ENCODE measurements around the gene IFTAP.
A peak's percentile ranks its signal among the peaks of the same experiment; 100 is the strongest.
"Not testable (repeated sequence)": the region's sequence is repeated elsewhere in the genome, so short reads cannot be mapped to it uniquely, and the experiment has no call there.

The IFTAP gene
- total RNA-seq: 0.13 to 1.6 (median 0.87) reads per million in 9 experiments

GRCh38 chr11:36594316-36594989, at the start of gene IFTAP:
TSS of gene IFTAP (plus strand) at chr11:36594502. CDS start at chr11:36610104, 15,602 bp downstream.
- no peak for DNase-seq
- Mint-ChIP-seq H3K4me1 (ENCODE audit: low read depth in 2 of 2) (peaks cover 6 to 7% of the 10 kb centered on the region in 2 donors), H3K27me3 (peaks cover 48 to 53% of the 10 kb centered on the region in 2 donors), H3K36me3 (ENCODE audit: insufficient read depth) (no peaks in the 10 kb centered on the region), H3K4me3 (peak within 1 kb of the TSS; percentile 84), H3K9me3 (no peaks in the 10 kb centered on the region), H3K27ac (peak within 1 kb of the TSS in 1 of 2 donors; percentile 29)
- peak; percentile 66 for ATAC-seq (replicated peaks)

DNA sequence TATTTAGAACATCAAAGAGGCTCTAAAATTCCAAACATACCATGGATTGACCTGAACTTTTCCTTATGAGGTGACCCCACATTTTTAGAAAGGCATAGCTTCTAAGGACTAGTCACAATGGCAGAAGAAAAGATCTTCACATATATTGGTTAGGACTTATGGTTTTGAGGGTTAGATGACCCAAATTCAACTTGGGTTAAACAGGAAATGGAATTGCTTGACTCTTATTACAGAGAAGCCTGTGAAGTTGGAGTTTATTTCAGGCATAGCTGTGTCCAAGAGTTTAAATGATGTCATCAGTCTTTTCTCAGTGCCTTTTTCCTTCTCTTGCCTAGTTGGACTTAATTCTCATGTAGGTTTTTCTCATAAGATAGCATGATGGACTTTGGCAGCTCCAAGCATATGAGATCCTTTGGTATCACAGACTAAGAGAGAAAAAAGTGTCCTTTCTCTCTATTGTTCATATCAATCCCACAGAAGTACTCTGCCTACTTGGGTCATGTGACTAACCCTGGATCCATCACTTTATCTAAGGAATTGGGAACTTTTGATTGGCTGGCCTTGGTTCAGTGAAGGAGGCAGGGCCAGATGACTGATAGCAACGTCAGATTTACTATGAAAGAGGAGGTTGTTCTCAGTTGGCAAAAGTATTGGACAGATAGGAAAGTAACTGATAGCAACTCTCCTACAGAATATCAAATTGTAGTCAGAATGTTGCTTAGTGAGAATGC, 43.8 kb upstream of the IFTAP start:
- Mint-ChIP-seq H3K4me1 (ENCODE audit: low read depth in 2 of 2) (peaks cover 10 to 15% of the 10 kb centered on the region in 2 donors), H3K27me3 (peaks cover 14 to 20% of the 10 kb centered on the region in 2 donors), H3K9me3 (no peaks in the 10 kb centered on the region), H3K27ac (peak overlapping the region in 1 of 2 donors; percentile 17), H3K36me3 (ENCODE audit: insufficient read depth) (no peaks in the 10 kb centered on the region), H3K4me3 (peak overlapping the region in 1 of 2 donors; percentile 33)
- DNase-seq: no peak
- peak; percentile 66 for ATAC-seq (replicated peaks)

- not testable (repeated sequence) for H3K4me3 Mint-ChIP-seq; H3K36me3 Mint-ChIP-seq (ENCODE audit: insufficient read depth); H3K27me3 Mint-ChIP-seq; ATAC-seq (replicated peaks); DNase-seq; H3K9me3 Mint-ChIP-seq
- Mint-ChIP-seq H3K4me1 (ENCODE audit: low read depth in 2 of 2) (peaks cover 12 to 31% of the 10 kb centered on the region in 2 donors), H3K27ac (peak overlapping the region; percentile 56 to 83)
Observed at GRCh38 chr11:36557390-36557789, 36.9 kb upstream of the IFTAP start.

DNA sequence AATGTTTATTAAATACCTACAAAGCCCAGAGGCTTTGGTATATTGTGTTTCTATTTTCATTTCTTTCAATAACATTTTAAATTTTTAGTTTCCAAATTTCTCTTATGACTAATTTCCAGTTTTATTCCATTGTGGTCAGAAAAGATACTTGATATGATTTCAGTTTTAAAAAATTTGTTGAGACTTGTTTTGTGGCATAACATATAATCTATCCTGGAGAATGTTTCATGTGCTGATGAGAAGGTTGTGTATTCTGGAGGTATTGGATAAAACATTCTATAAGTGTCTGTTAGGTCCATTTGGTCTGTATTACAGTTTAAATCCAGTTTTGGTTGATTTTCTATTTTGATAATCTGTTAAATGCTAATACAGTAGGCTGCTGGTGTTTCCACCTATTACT, 36.3 kb upstream of the IFTAP start:
- Mint-ChIP-seq H3K36me3 (ENCODE audit: insufficient read depth) (peaks cover 2% of the 10 kb centered on the region), H3K27ac (peak overlapping the region; percentile 56 to 83), H3K9me3 (no peaks in the 10 kb centered on the region), H3K27me3 (no peaks in the 10 kb centered on the region), H3K4me1 (ENCODE audit: low read depth in 2 of 2) (peaks cover 12 to 31% of the 10 kb centered on the region in 2 donors), H3K4me3 (peak overlapping the region; percentile 49 to 66)
- no peak for DNase-seq
- ATAC-seq (replicated peaks): no peak

DNA sequence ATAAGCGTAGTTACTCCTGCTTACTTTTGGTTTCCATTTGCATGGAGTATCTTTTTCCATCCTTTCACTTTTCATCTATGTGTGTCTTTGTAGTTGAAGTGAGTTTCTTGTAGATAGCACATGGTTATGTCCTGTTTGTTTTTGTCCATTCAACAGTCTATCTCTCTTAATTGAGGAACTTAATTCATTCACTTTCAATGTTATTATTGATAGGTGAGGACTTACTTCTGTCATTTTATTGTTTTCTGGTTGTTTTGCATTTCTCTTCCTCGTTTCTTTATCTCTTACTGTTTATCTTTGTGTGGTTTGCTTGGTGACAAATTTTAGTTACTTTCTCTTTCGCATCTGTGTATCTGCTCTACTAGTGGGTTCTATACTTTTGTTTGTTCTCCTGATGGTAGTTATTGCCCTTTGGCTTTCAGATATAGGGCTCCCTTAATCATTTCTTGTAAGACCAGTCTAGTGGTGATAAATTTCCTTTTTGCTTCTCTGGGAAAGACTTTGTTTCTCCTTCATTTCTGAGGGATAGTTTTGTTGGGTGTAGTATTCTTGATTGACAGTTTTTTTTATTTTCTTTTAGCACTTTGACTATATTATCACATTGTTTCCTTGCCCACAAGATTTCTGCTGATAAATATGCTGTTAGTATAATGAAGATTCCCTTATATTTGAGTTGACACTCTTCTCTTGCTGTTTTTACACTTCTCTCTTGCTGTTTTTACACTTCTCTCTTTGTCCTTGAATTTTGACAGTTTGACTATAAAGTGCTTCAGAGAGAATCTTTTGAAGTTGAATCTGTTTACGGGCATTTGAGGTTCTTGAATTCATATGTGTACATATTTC, 35.5 kb upstream of the IFTAP start:
- H3K4me1 Mint-ChIP-seq (ENCODE audit: low read depth in 2 of 2): peaks cover 12 to 31% of the 10 kb centered on the region in 2 donors
- DNase-seq (no peak), ATAC-seq (replicated peaks) (peak; percentile 94)
- H3K36me3 Mint-ChIP-seq (ENCODE audit: insufficient read depth): peaks cover 2% of the 10 kb centered on the region
- peak overlapping the region; percentile 56 to 83 for H3K27ac Mint-ChIP-seq
- H3K4me3 Mint-ChIP-seq: peak overlapping the region; percentile 49 to 66
- no peaks in the 10 kb centered on the region for H3K27me3 Mint-ChIP-seq
- no peaks in the 10 kb centered on the region for H3K9me3 Mint-ChIP-seq

- H3K27me3 Mint-ChIP-seq: peaks cover 23 to 37% of the 10 kb centered on the region in 2 donors
- peak; percentile 47 to 51 (median 49) for DNase-seq
- no peak overlapping the region for H3K27ac Mint-ChIP-seq
- H3K36me3 Mint-ChIP-seq (ENCODE audit: insufficient read depth): peaks cover 2% of the 10 kb centered on the region
- no peaks in the 10 kb centered on the region for H3K9me3 Mint-ChIP-seq
- peaks cover 11 to 19% of the 10 kb centered on the region in 2 donors for H3K4me1 Mint-ChIP-seq (ENCODE audit: low read depth in 2 of 2)
- peak overlapping the region; percentile 75 to 77 for H3K4me3 Mint-ChIP-seq
- peak; percentile 80 for ATAC-seq (replicated peaks)
Observed at GRCh38 chr11:36564376-36565030, 29.8 kb upstream of the IFTAP start.

DNA sequence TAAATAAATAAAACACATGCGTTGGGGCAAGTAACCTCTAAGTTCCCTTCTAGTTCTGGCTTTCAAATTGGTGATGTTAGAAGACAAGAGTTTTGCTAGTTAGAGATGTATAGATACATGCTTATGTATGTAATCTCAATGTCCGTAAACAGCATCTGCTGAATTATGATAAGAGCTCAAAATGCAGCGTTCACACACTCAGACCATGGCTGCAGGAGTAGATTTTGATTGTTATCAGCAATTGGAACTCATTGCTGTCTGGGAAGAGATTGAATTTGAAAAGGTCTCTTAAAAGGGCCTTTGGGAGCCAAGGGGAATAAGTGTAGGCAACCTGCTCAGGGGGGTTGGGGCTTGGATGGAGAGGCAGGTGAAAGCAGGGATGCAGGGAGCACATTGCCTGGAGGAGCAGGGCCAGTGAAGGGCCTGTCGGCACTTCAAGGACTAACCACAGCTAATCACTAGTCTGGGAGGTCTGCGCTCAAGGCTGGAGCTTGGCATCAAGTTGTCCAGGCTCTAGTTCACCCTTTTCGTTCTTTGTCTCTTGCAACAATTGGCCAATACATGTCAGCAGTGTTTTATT, 29.2 kb upstream of the IFTAP start:
- no peaks in the 10 kb centered on the region for H3K36me3 Mint-ChIP-seq (ENCODE audit: insufficient read depth)
- DNase-seq (no peak), ATAC-seq (replicated peaks) (no peak)
- H3K4me1 Mint-ChIP-seq (ENCODE audit: low read depth in 2 of 2): peaks cover 6 to 12% of the 10 kb centered on the region in 2 donors
- H3K27me3 Mint-ChIP-seq: peaks cover 23 to 37% of the 10 kb centered on the region in 2 donors
- H3K27ac Mint-ChIP-seq: no peak overlapping the region
- H3K4me3 Mint-ChIP-seq: peak overlapping the region; percentile 75 to 77
- no peaks in the 10 kb centered on the region for H3K9me3 Mint-ChIP-seq

DNA sequence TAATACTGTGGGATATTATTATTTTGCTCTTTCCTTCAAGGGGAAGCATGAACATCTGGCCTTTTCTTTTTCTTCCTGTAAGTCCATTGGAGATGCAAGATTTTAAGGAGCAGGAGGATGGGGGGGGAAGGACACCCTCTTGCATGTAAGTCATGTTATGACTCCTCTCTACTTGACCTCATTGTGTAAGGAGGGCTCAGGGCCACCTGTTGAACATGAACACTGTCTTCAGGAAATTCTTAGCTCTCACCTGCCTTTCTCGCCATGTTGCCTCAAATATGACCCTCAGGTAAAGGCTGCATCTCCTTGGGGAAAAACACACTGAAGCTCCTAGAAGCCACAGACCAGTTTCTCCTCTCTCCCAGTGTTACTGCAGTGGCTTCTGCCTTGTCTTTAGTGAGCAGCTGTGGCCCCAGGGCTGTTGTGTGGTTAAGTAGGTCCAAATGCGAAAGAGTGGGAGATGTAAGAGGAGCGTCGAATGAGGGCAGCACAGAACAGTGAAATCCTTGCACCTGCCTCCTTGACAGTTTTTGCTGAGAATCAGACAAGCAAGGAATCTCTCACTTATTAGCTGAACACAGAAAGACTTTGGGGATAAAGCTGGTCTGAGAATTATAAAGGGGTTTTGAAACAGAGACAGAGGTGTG, 27.8 kb upstream of the IFTAP start:
- Mint-ChIP-seq H3K36me3 (ENCODE audit: insufficient read depth) (no peaks in the 10 kb centered on the region), H3K4me1 (ENCODE audit: low read depth in 2 of 2) (peaks cover 4 to 9% of the 10 kb centered on the region in 2 donors), H3K27ac (no peak overlapping the region), H3K4me3 (no peak overlapping the region), H3K27me3 (peaks cover 36 to 51% of the 10 kb centered on the region in 2 donors), H3K9me3 (no peaks in the 10 kb centered on the region)
- no peak for ATAC-seq (replicated peaks)
- DNase-seq: no peak

- Mint-ChIP-seq H3K9me3 (no peaks in the 10 kb centered on the region), H3K27ac (no peak within 1 kb of the TSS), H3K36me3 (ENCODE audit: insufficient read depth) (no peaks in the 10 kb centered on the region), H3K27me3 (peaks cover 48 to 62% of the 10 kb centered on the region in 2 donors), H3K4me1 (ENCODE audit: low read depth in 2 of 2) (peaks cover 4 to 9% of the 10 kb centered on the region in 2 donors), H3K4me3 (no peak within 1 kb of the TSS)
- DNase-seq (no peak), ATAC-seq (replicated peaks) (no peak)
Observed at GRCh38 chr11:36567694-36568093, 26.6 kb upstream of the IFTAP start, which contains the start of gene RAG1. TSS of gene RAG1 (plus strand) at chr11:36568007. CDS start at chr11:36573305, 5,298 bp downstream.

GRCh38 chr11:36569095-36569494, 25.2 kb upstream of the IFTAP start:
- Mint-ChIP-seq H3K27me3 (peaks cover 49 to 70% of the 10 kb centered on the region in 2 donors), H3K4me3 (no peak overlapping the region), H3K27ac (no peak overlapping the region), H3K9me3 (no peaks in the 10 kb centered on the region), H3K4me1 (ENCODE audit: low read depth in 2 of 2) (peaks cover 4 to 8% of the 10 kb centered on the region in 2 donors), H3K36me3 (ENCODE audit: insufficient read depth) (no peaks in the 10 kb centered on the region)
- no peak for DNase-seq
- ATAC-seq (replicated peaks): no peak

- ATAC-seq (replicated peaks) (no peak), DNase-seq (no peak)
- Mint-ChIP-seq H3K4me3 (no peak overlapping the region), H3K27ac (no peak overlapping the region), H3K36me3 (ENCODE audit: insufficient read depth) (peaks cover 4% of the 10 kb centered on the region), H3K9me3 (no peaks in the 10 kb centered on the region), H3K27me3 (peaks cover 27 to 51% of the 10 kb centered on the region in 2 donors), H3K4me1 (ENCODE audit: low read depth in 2 of 2) (no peaks in the 10 kb centered on the region)
Observed at GRCh38 chr11:36574486-36574885, 19.8 kb upstream of the IFTAP start.

DNA sequence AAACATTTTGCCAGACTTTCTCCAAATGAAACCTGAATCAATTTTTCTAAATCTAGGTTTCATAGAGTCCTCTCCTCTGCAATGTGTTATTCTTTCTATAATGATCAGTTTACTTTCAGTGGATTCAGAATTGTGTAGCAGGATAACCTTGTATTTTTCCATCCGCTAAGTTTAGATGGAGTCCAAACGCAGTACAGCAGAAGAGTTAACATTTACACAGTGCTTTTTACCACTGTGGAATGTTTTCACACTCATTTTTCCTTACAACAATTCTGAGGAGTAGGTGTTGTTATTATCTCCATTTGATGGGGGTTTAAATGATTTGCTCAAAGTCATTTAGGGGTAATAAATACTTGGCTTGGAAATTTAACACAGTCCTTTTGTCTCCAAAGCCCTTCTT, 16.9 kb upstream of the IFTAP start:
- no peak overlapping the region for H3K27ac Mint-ChIP-seq
- DNase-seq: no peak
- H3K36me3 Mint-ChIP-seq (ENCODE audit: insufficient read depth): peaks cover 4% of the 10 kb centered on the region
- H3K4me3 Mint-ChIP-seq: no peak overlapping the region
- peaks cover 19 to 38% of the 10 kb centered on the region in 2 donors for H3K27me3 Mint-ChIP-seq
- no peaks in the 10 kb centered on the region for H3K9me3 Mint-ChIP-seq
- H3K4me1 Mint-ChIP-seq (ENCODE audit: low read depth in 2 of 2): no peaks in the 10 kb centered on the region
- ATAC-seq (replicated peaks): no peak
